MCF 10A (cell line): Measurements from ENCODE around the gene SLC2A8. TPM values are rescaled to one million over a fixed set of nuclear protein-coding genes. Genes with fewer than 3 reads are reported as not detected.

Experiments
- BruUV-seq: library from RNA; stranded (reverse); fragments of 400-500 nt; replicated peaks from 2 replicates; lab custom pipeline; 2021; lab: Mats Ljungman, UMichigan
- CTCF ChIA-PET: fragments of 300-600 bp; sonication (Branson Sonifier 250); formaldehyde crosslinking; extraction: SDS; loops from one replicate; lab custom pipeline; 2021; ENCODE audit warnings: antibody characterized with exemption, inconsistent platforms; lab: Yijun Ruan, JAX
- POLR2A ChIA-PET: fragments of 300-600, 350-650 bp; sonication (Branson Sonifier 250); formaldehyde crosslinking; extraction: SDS; loops from one replicate; lab custom pipeline; 2020; ENCODE audit warnings: antibody characterized with exemption, inconsistent platforms; lab: Yijun Ruan, JAX
- DNase-seq: peaks from one replicate; pipeline ENCODE4 v3.0.0-alpha.2; 2018; ENCODE audit not compliant: unreplicated experiment
- H3K27ac Mint-ChIP-seq: one replicate; pipeline ENCODE4 v1.8.0; 2022; ENCODE audit warnings: mild to moderate bottlenecking, low read depth, mixed read lengths; ENCODE audit not compliant: unreplicated experiment
- H3K27me3 Mint-ChIP-seq: one replicate; pipeline ENCODE4 v1.8.0; 2022; ENCODE audit warnings: mixed read lengths; ENCODE audit not compliant: insufficient read depth, unreplicated experiment
- H3K36me3 Mint-ChIP-seq: one replicate; pipeline ENCODE4 v1.8.0; 2022; ENCODE audit warnings: mild to moderate bottlenecking, moderate library complexity, mixed read lengths; ENCODE audit not compliant: insufficient read depth, unreplicated experiment
- H3K4me1 Mint-ChIP-seq: one replicate; pipeline ENCODE4 v1.8.0; 2022; ENCODE audit warnings: mixed read lengths; ENCODE audit not compliant: insufficient read depth, unreplicated experiment
- H3K4me3 Mint-ChIP-seq: one replicate; pipeline ENCODE4 v1.8.0; 2022; ENCODE audit warnings: mild to moderate bottlenecking, moderate library complexity, mixed read lengths; ENCODE audit not compliant: unreplicated experiment
- H3K9me3 Mint-ChIP-seq: one replicate; pipeline ENCODE4 v1.8.0; 2022; ENCODE audit warnings: mixed read lengths; ENCODE audit not compliant: unreplicated experiment
- CTCF ChIP-seq: fragments of 200-600 bp; IDR thresholded peaks from one replicate; pipeline ENCODE4 v1.8.0; 2022; ENCODE audit warnings: antibody characterized with exemption, mild to moderate bottlenecking; ENCODE audit not compliant: unreplicated experiment
- intact Hi-C: fragments of 100-400 bp; cut with micrococcal nuclease; formaldehyde crosslinking; loops from 2 replicates; pipeline ENCODE4 v1.14.1; 2022
- total RNA-seq: library from RNA; stranded (reverse); gene quantifications from 2 replicates; pipeline ENCODE4 v1.2.3, GENCODE V29; 2022

SLC2A8 gene
- total RNA-seq, 1 experiment from 2014 or later: 14.0 TPM

- H3K27me3 Mint-ChIP-seq: no peaks in the 10 kb centered on the region
- no peak overlapping the region for H3K4me3 Mint-ChIP-seq
- peaks cover 47% of the 10 kb centered on the region for H3K36me3 Mint-ChIP-seq
- DNase-seq: no peak
- no TSS peak for BruUV-seq
- H3K9me3 Mint-ChIP-seq: no peaks in the 10 kb centered on the region
- POLR2A ChIA-PET: no interaction called here
- CTCF ChIA-PET: no interaction called here
- peaks cover 13% of the 10 kb centered on the region for H3K4me1 Mint-ChIP-seq
- intact Hi-C loops: loop anchor here (10.0 kb wide), 1 partner anchor 156 kb away; no protein-coding TSS in a partner anchor
- TF ChIP-seq CTCF: no peak
- H3K27ac Mint-ChIP-seq: no peak overlapping the region
Observed at GRCh38 chr9:127428348-127428747, 31.4 kb downstream of the SLC2A8 start.

GRCh38 chr9:127430415-127430814 is 33.4 kb downstream of the SLC2A8 start:
- Mint-ChIP-seq H3K27me3 (no peaks in the 10 kb centered on the region), H3K4me3 (no peak overlapping the region), H3K27ac (no peak overlapping the region), H3K9me3 (no peaks in the 10 kb centered on the region), H3K4me1 (peaks cover 9% of the 10 kb centered on the region), H3K36me3 (peaks cover 66% of the 10 kb centered on the region)
- BruUV-seq: no TSS peak
- DNase-seq: no peak
- TF ChIP-seq CTCF: no peak
- ChIA-PET POLR2A (interaction anchor here (1.5 kb wide), 1 partner anchor 21 kb away, joined by 3 read pairs; the partner anchor contains the start of genes LRSAM1 and RPL12), CTCF (interaction anchor here (0.7 kb wide), 2 partner anchors 16 to 725 kb away, joined by 3 read pairs; no protein-coding TSS in a partner anchor)
- intact Hi-C loops: no loop called here

- intact Hi-C loops: no loop called here
- Mint-ChIP-seq H3K27me3 (no peaks in the 10 kb centered on the region), H3K4me3 (no peak overlapping the region), H3K27ac (no peak overlapping the region), H3K9me3 (no peaks in the 10 kb centered on the region), H3K36me3 (peaks cover 90% of the 10 kb centered on the region), H3K4me1 (no peaks in the 10 kb centered on the region)
- no peak for DNase-seq
- no peak for TF ChIP-seq CTCF
- ChIA-PET CTCF (interaction anchor here (0.6 to 0.7 kb wide), 3 partner anchors 135 to 224 kb away, joined by 3 read pairs; no protein-coding TSS in a partner anchor), POLR2A (no interaction called here)
- no TSS peak for BruUV-seq
Observed at GRCh38 chr9:127437497-127438264, 40.7 kb downstream of the SLC2A8 start.

- no peak for TF ChIP-seq CTCF
- Mint-ChIP-seq H3K4me3 (no peak overlapping the region), H3K27ac (no peak overlapping the region), H3K36me3 (peaks cover 84% of the 10 kb centered on the region), H3K4me1 (no peaks in the 10 kb centered on the region), H3K9me3 (no peaks in the 10 kb centered on the region), H3K27me3 (no peaks in the 10 kb centered on the region)
- no peak for DNase-seq
- intact Hi-C loops: no loop called here
- POLR2A ChIA-PET: no interaction called here
- no TSS peak for BruUV-seq
- CTCF ChIA-PET: interaction anchor here (0.6 kb wide), 1 partner anchor 225 kb away, joined by 3 read pairs; no protein-coding TSS in a partner anchor
Observed at GRCh38 chr9:127438394-127438793, 41.4 kb downstream of the SLC2A8 start.
